Smooth muscle cell (in vitro differentiated cells): ENCODE measurements around the gene PPFIA2. TPM values are rescaled to one million over a fixed set of nuclear protein-coding genes. Genes with fewer than 3 reads are reported as not detected.

Experiments used
- DNase-seq: peaks from one replicate; lab custom pipeline; 2025; ENCODE audit not compliant: unreplicated experiment; lab: John Stamatoyannopoulos, UW
- H2AFZ ChIP-seq: fragments of 200-600 bp; sonication (generic); 2 replicates; pipeline ENCODE4 v1.6.0; 2016; ENCODE audit warnings: antibody characterized with exemption, low read depth, mild to moderate bottlenecking
- H3F3A ChIP-seq: fragments of 200-600 bp; sonication (generic); 2 replicates; pipeline ENCODE4 v1.6.0; 2017; ENCODE audit warnings: antibody characterized with exemption, low read depth
- H3K27ac ChIP-seq: fragments of 200-600 bp; sonication (generic); 2 replicates; pipeline ENCODE4 v1.5.1; 2016; ENCODE audit warnings: low read depth, mild to moderate bottlenecking
- H3K27me3 ChIP-seq: fragments of 200-600 bp; sonication (generic); 2 replicates; pipeline ENCODE4 v1.6.1; 2016; ENCODE audit warnings: low read depth, mild to moderate bottlenecking
- H3K36me3 ChIP-seq: fragments of 200-600 bp; sonication (generic); 2 replicates; pipeline ENCODE4 v1.5.1; 2016; ENCODE audit warnings: low read depth
- H3K4me1 ChIP-seq: fragments of 200-600 bp; sonication (generic); 2 replicates; pipeline ENCODE4 v1.5.1; 2016; ENCODE audit warnings: low read depth
- H3K4me2 ChIP-seq: fragments of 200-600 bp; sonication (generic); 2 replicates; pipeline ENCODE4 v1.6.0; 2016; ENCODE audit warnings: mild to moderate bottlenecking
- H3K4me3 ChIP-seq: fragments of 200-600 bp; sonication (generic); 2 replicates; pipeline ENCODE4 v1.5.1; 2016; ENCODE audit warnings: mild to moderate bottlenecking
- H3K79me2 ChIP-seq: fragments of 200-600 bp; sonication (generic); 2 replicates; pipeline ENCODE4 v1.6.0; 2016; ENCODE audit warnings: low read depth, mild to moderate bottlenecking
- H3K9ac ChIP-seq: fragments of 200-600 bp; sonication (generic); 2 replicates; pipeline ENCODE4 v1.6.0; 2016; ENCODE audit warnings: low read depth
- H3K9me3 ChIP-seq: fragments of 200-600 bp; sonication (generic); replicated peaks from 2 replicates; pipeline ENCODE4 v1.5.1; 2016; ENCODE audit warnings: low read depth
- H4K20me1 ChIP-seq: fragments of 200-600 bp; sonication (generic); 2 replicates; pipeline ENCODE4 v1.6.0; 2016; ENCODE audit warnings: low read depth
- WGBS: methylation state at CpG from one replicate; pipeline ENCODE4 v1.1.7; 2016; ENCODE audit warnings: low lambda C conversion rate; 5-methylcytosine and 5-hydroxymethylcytosine counted together
- polyA plus RNA-seq: library from polyadenylated mRNA; unstranded; fragments of >200 nt; fragmentation: Nextera tagmentation; extraction: Ambion mirVana; gene quantifications from 2 replicates; pipeline ENCODE4 v1.2.1, GENCODE V29; 2016
- total RNA-seq: library from RNA; depleted of rRNA; stranded (reverse); fragments of >200 nt; gene quantifications from 2 replicates; pipeline ENCODE4 v1.2.3, GENCODE V29; 2014
- TF ChIP-seq, protein P1 (sequence below): fragments of 200-600 bp; sonication (generic); IDR thresholded peaks from 2 replicates; pipeline ENCODE4 v1.5.1; 2017; ENCODE audit warnings: borderline replicate concordance, mild to moderate bottlenecking, antibody characterized with exemption; ENCODE audit not compliant: insufficient read depth, poor library complexity, severe bottlenecking

PPFIA2 gene
- total and polyA plus RNA-seq, 2 experiments from 2014 or later = not detected

DNA sequence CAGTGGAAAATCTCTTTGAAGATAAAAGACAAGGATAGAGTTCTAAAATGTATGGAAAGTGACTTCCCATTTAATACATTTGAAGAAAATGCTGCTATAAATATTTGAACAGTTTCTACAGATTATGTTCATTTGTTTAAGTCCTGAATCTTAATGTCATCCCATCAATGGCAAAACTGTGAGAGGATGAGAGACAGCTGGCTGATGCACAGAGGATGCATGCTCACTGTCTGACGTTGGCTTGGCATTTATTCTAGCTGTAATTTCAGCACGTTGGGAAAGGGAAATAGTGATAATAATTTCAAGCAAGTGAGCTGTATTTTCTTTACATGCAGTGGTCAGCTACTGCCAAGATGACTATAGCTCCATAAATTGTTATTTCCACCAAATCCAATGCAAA, 40.5 kb downstream of the PPFIA2 start:
- no peaks in the 10 kb centered on the region for H3F3A ChIP-seq
- no peaks in the 10 kb centered on the region for H4K20me1 ChIP-seq
- DNase-seq = no peak
- H3K4me1 ChIP-seq = no peaks in the 10 kb centered on the region
- no peaks in the 10 kb centered on the region for H3K79me2 ChIP-seq
- no peak overlapping the region for H3K9ac ChIP-seq
- WGBS = 63% methylated on average over 2 of the region's 2 CpGs
- H3K4me3 ChIP-seq = no peak overlapping the region
- no peak overlapping the region for H2AFZ ChIP-seq
- H3K36me3 ChIP-seq = no peaks in the 10 kb centered on the region
- TF ChIP-seq, protein P1, sequence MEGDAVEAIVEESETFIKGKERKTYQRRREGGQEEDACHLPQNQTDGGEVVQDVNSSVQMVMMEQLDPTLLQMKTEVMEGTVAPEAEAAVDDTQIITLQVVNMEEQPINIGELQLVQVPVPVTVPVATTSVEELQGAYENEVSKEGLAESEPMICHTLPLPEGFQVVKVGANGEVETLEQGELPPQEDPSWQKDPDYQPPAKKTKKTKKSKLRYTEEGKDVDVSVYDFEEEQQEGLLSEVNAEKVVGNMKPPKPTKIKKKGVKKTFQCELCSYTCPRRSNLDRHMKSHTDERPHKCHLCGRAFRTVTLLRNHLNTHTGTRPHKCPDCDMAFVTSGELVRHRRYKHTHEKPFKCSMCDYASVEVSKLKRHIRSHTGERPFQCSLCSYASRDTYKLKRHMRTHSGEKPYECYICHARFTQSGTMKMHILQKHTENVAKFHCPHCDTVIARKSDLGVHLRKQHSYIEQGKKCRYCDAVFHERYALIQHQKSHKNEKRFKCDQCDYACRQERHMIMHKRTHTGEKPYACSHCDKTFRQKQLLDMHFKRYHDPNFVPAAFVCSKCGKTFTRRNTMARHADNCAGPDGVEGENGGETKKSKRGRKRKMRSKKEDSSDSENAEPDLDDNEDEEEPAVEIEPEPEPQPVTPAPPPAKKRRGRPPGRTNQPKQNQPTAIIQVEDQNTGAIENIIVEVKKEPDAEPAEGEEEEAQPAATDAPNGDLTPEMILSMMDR = no peak
- H3K27me3 ChIP-seq = no peaks in the 10 kb centered on the region
- no peaks in the 10 kb centered on the region for H3K9me3 ChIP-seq
- no peak overlapping the region for H3K27ac ChIP-seq
- no peak overlapping the region for H3K4me2 ChIP-seq

DNA sequence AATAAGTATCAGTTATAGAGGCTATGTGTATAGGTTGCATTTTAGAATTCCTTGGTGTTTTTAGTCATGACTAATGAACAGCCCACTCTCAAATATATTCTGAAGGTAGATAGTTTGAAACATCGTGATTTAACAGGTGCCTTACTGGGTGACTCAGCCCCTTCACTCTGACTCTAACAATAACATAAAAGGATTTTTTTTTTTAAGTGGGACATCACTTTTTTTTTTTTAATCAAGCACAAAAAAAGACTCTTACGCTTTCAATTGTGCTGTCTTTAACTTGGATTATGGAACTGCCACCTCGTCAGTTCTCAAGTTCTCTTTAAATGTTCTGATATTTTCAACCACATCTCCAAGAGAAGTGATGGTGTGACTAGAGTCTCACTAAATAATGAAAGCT, 46.6 kb downstream of the PPFIA2 start:
- H3K4me2 ChIP-seq = no peak overlapping the region
- no peaks in the 10 kb centered on the region for H3K4me1 ChIP-seq
- no peaks in the 10 kb centered on the region for H4K20me1 ChIP-seq
- no peaks in the 10 kb centered on the region for H3K27me3 ChIP-seq
- no peak overlapping the region for H3K4me3 ChIP-seq
- H3K36me3 ChIP-seq = no peaks in the 10 kb centered on the region
- no peak overlapping the region for H3K9ac ChIP-seq
- WGBS = 82% methylated on average over 3 of the region's 3 CpGs
- H3K79me2 ChIP-seq = no peaks in the 10 kb centered on the region
- no peak for DNase-seq
- TF ChIP-seq, protein P1 = no peak
- H2AFZ ChIP-seq = no peak overlapping the region
- no peak overlapping the region for H3K27ac ChIP-seq
- no peaks in the 10 kb centered on the region for H3F3A ChIP-seq
- H3K9me3 ChIP-seq = no peaks in the 10 kb centered on the region

DNA sequence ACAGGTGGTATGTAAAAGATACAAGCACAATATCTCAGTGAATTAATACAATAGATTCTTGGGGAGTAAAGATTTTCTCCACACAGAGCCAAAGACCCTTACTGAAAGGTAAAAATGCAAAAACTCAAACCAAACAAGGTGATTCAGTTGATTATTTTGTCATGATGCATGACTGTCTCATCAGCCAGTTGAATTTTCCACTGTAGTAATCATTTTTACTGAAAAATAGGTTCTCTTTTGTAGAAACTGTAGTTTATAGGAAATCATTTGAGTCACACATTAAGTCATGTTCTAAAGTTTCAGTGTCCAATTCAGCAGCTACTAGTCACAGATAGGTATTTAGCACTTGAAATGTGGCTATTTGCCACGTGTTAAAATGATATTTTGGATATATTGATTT, 53.6 kb downstream of the PPFIA2 start:
- TF ChIP-seq, protein P1 = no peak
- Histone ChIP-seq H3K36me3 (no peaks in the 10 kb centered on the region), H3K4me3 (no peak overlapping the region), H3K27ac (no peak overlapping the region), H3K27me3 (no peaks in the 10 kb centered on the region), H3K4me1 (no peaks in the 10 kb centered on the region), H3K4me2 (no peak overlapping the region), H3K9me3 (no peaks in the 10 kb centered on the region), H2AFZ (no peak overlapping the region), H3F3A (no peaks in the 10 kb centered on the region), H4K20me1 (no peaks in the 10 kb centered on the region), H3K79me2 (no peaks in the 10 kb centered on the region), H3K9ac (no peak overlapping the region)
- DNase-seq = no peak
- 81% methylated on average over 1 of the region's 1 CpG for WGBS

DNA sequence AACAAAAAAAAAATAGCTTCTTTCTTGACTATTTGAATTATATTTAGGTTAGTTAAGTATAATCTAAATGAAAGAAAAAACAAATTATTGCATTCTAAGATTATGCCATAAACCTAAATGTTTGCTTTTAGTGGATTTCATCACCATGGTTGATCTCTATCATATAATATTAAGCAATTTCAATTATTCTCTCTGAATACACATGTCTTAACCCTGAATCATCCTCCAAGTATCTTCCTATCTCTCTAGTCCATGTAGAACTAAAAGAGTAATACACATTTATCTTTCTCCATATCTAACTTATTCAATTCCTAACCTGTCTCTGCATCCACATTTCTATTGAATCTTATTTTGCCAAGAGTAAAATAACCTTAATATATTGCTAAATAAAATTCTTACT, 59.6 kb downstream of the PPFIA2 start:
- Histone ChIP-seq H3K4me3 (no peak overlapping the region), H3K9ac (no peak overlapping the region), H4K20me1 (no peaks in the 10 kb centered on the region), H3F3A (no peaks in the 10 kb centered on the region), H3K4me2 (no peak overlapping the region), H2AFZ (no peak overlapping the region), H3K4me1 (no peaks in the 10 kb centered on the region), H3K36me3 (no peaks in the 10 kb centered on the region), H3K27me3 (no peaks in the 10 kb centered on the region), H3K79me2 (no peaks in the 10 kb centered on the region), H3K27ac (no peak overlapping the region), H3K9me3 (no peaks in the 10 kb centered on the region)
- no peak for DNase-seq
- TF ChIP-seq, protein P1 = no peak
